ENCODE measurements around the gene PRKCB.

The PRKCB gene

GRCh38 chr16:23898682-23899430, 63.1 kb downstream of the PRKCB start:
- TF ChIP-seq CTCF (conservative IDR thresholded peaks at IDR 0.05; ENCODE audit: low read depth), result no peak
- H3K27ac ChIP-seq, result no peak overlapping the region
- ChIA-PET POLR2A (ENCODE audit: low non-redundant PET) (no interaction called here), CTCF (no interaction called here)
- DNase-seq (ENCODE audit: low spot score), result no peak

DNA sequence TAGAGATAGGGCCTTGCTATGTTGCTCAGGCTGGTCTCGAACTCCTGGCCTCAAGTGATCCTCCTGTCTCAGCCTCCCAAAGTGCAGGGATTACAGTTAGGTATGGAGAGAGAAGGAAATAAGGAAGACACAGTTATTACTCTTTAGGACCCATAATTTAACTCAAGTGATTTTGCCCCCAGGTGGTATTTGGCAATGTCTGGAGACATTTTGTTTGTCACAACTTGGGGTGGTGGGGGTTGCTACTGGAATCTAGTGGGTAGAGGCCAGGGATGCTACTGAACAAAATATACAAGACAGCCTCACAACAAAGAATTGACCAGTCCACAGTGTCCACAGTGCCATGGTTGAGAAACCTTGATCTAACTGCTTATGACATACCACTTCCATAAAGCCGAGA, 64.1 kb downstream of the PRKCB start:
- ChIA-PET POLR2A (ENCODE audit: low non-redundant PET) (no interaction called here), CTCF (no interaction called here)
- no peak overlapping the region for H3K27ac ChIP-seq
- TF ChIP-seq CTCF (conservative IDR thresholded peaks at IDR 0.05; ENCODE audit: low read depth), result no peak
- DNase-seq (ENCODE audit: low spot score), result no peak

DNA sequence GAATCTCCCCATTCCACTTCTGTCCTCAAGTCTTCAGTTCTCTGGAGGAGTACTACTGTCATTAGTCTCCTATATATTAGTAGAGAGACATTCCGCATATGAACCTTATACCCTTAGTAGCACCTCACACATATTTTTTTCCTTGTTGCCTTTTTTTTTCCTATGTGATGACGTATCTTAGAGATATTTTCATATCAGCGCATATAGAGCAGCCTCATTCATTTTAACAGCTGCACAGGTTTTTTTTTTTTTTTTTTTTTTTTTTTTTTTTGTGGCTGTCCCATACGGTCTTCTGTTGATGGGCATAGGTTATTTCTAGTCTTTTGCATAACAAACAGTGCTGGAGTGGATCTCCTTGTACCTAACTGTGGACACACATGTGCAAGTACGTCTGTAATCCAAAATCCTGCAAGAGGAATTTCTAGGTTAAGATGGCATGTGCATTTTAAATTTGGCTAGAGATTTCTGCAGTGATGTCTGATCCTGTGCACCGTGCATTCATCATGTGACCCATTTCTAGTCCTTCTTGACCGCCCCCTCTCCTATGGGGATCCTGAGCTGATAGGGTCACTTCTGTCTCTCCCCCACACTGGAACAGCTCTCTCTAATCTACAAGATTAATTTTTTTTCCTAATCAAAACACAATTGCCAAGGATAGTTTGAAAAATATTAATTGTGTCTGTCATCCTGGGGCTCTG, 64.8 kb downstream of the PRKCB start:
- no peak for TF ChIP-seq CTCF (conservative IDR thresholded peaks at IDR 0.05; ENCODE audit: low read depth)
- CTCF ChIA-PET, result no interaction called here
- POLR2A ChIA-PET (ENCODE audit: low non-redundant PET), result no interaction called here
- no peak overlapping the region for H3K27ac ChIP-seq
- no peak for DNase-seq (ENCODE audit: low spot score)

- no peak for DNase-seq (ENCODE audit: low spot score)
- TF ChIP-seq CTCF (conservative IDR thresholded peaks at IDR 0.05; ENCODE audit: low read depth), result no peak
- ChIA-PET CTCF (no interaction called here), POLR2A (ENCODE audit: low non-redundant PET) (no interaction called here)
- no peak overlapping the region for H3K27ac ChIP-seq
Measured at GRCh38 chr16:23901178-23902033, 65.6 kb downstream of the PRKCB start.

GRCh38 chr16:23902034-23902747, 66.4 kb downstream of the PRKCB start:
- no peak overlapping the region for H3K27ac ChIP-seq
- ChIA-PET CTCF (no interaction called here), POLR2A (ENCODE audit: low non-redundant PET) (no interaction called here)
- TF ChIP-seq CTCF (conservative IDR thresholded peaks at IDR 0.05; ENCODE audit: low read depth), result no peak
- no peak for DNase-seq (ENCODE audit: low spot score)

Measured in RWPE1 (cell line).